ENCODE measurements around the gene MCF2L2. TPM values are rescaled to one million over a fixed set of nuclear protein-coding genes. Genes with fewer than 3 reads are reported as not detected.

The MCF2L2 gene
- total and polyA plus RNA-seq, 2 of the 13 experiments (the other 11 are each of a cell fraction or from before 2014, with no cell fraction given): not detected

DNA sequence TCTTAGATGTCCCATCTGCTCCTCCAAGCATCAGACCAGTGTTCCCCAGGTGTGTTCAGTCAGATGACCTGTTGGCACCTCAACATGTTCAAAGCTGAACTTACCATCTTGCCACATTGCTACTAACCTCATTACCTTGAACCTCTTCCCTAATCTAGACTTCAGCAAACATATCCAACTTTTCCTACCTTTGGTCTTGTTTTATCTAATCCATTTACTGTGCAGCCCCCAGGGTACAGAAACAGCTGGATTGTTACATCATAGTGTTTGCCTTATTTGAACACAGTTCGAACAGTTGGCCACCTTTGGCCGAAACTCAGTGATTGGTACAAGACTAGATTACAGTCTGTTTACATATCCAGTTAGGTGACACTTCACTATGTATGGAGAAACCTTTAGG is 36.1 kb upstream of the MCF2L2 start:
- no TSS peak for BruUV-seq (replicated peaks)
- peaks cover 27% of the 10 kb centered on the region for H3K4me1 ChIP-seq (ENCODE audit: insufficient read depth, low read length)
- ChIA-PET POLR2A (no interaction called here), CTCF (ENCODE audit: low intra/inter-chr PET ratio, low total read pairs) (no interaction called here)
- H3K79me2 ChIP-seq (ENCODE audit: insufficient read depth, low read length): no peaks in the 10 kb centered on the region
- no peaks in the 10 kb centered on the region for H3K9me3 ChIP-seq (ENCODE audit: low read length)
- H4K20me1 ChIP-seq (ENCODE audit: insufficient read depth, low read length): no peaks in the 10 kb centered on the region
- in situ Hi-C loops (cut with HindIII; ENCODE audit: extremely low pct_ligation_motif_present, low pct_unique_long_range_greater_than_20kb): no loop called here
- H3K4me2 ChIP-seq (ENCODE audit: low read depth, low read length): peak overlapping the region; percentile 44
- H3K27ac ChIP-seq (ENCODE audit: extremely low read length, insufficient read depth, low read length): peak overlapping the region; percentile 57
- FAIRE-seq (peak; percentile 79), DNase-seq (ENCODE audit: low spot score) (peak; percentile 78), ATAC-seq (peak; percentile 87)
- H3K9ac ChIP-seq (ENCODE audit: insufficient read depth, low read depth, low read length): no peak overlapping the region
- no peak overlapping the region for H3K4me3 ChIP-seq (replicated peaks in 1 of 3; ENCODE audit: insufficient read depth in 1 of 3, low read depth in 2 of 3, low read length in 3 of 3)
- intact Hi-C loops (cut with micrococcal nuclease; ENCODE audit: unreplicated experiment): no loop called here
- 0% methylated on average over 2 of the region's 2 CpGs for WGBS (ENCODE audit: low lambda C conversion rate)
- no peaks in the 10 kb centered on the region for H3K27me3 ChIP-seq (ENCODE audit: control insufficient read depth in 1 of 2, insufficient read depth in 2 of 2, low read length in 2 of 2)
- H3K36me3 ChIP-seq (replicated peaks in 1 of 2; ENCODE audit: control insufficient read depth in 1 of 2, insufficient read depth in 2 of 2, low read length in 2 of 2): no peaks in the 10 kb centered on the region
- no peak overlapping the region for H2AFZ ChIP-seq (ENCODE audit: low read length)
- no peak for TF ChIP-seq ZBTB40 (IDR thresholded peaks at IDR 0.05)
- TF ChIP-seq ZBTB40 (CRISPR knock-in tag; IDR thresholded peaks at IDR 0.05): no peak; the same call in 1 of the 2 replicates
- 0 out of 2 replicates have a peak, but pooled peaks have one; percentile 44 for TF ChIP-seq ZSCAN31 (CRISPR knock-in tag; IDR thresholded peaks at IDR 0.05; ENCODE audit: low read depth)
- peak; percentile 78 for TF ChIP-seq ZNF503 (CRISPR knock-in tag; IDR thresholded peaks at IDR 0.05)
- TF ChIP-seq ZFP36L1 (CRISPR knock-in tag; IDR thresholded peaks at IDR 0.05): no peak
- TF ChIP-seq CCDC6 (CRISPR knock-in tag; IDR thresholded peaks at IDR 0.05): peak; percentile 53; the same call in 1 of the 2 replicates
- TF ChIP-seq, protein P1, sequence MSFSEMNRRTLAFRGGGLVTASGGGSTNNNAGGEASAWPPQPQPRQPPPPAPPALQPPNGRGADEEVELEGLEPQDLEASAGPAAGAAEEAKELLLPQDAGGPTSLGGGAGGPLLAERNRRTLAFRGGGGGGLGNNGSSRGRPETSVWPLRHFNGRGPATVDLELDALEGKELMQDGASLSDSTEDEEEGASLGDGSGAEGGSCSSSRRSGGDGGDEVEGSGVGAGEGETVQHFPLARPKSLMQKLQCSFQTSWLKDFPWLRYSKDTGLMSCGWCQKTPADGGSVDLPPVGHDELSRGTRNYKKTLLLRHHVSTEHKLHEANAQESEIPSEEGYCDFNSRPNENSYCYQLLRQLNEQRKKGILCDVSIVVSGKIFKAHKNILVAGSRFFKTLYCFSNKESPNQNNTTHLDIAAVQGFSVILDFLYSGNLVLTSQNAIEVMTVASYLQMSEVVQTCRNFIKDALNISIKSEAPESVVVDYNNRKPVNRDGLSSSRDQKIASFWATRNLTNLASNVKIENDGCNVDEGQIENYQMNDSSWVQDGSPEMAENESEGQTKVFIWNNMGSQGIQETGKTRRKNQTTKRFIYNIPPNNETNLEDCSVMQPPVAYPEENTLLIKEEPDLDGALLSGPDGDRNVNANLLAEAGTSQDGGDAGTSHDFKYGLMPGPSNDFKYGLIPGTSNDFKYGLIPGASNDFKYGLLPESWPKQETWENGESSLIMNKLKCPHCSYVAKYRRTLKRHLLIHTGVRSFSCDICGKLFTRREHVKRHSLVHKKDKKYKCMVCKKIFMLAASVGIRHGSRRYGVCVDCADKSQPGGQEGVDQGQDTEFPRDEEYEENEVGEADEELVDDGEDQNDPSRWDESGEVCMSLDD (CRISPR knock-in tag; IDR thresholded peaks at IDR 0.05; ENCODE audit: borderline replicate concordance): peak; percentile 52; the same call in 1 of the 2 replicates
- TF ChIP-seq BRF2 (CRISPR knock-in tag; IDR thresholded peaks at IDR 0.05): peak; percentile 66; the same call in 1 of the 2 replicates
- TF ChIP-seq ZNF629 (CRISPR knock-in tag; conservative IDR thresholded peaks at IDR 0.05): peak; percentile 56

All from HepG2 (cell line).